Astrocyte of the cerebellum (primary cell): ENCODE measurements around the gene TMEM150A.

ENCODE experiments used
- DNase-seq: peaks from one replicate; pipeline ENCODE4 v3.0.0-alpha.2; 2011; ENCODE audit warnings: low read depth
- H3K4me3 ChIP-seq: 2 replicates; pipeline ENCODE4 v1.5.1; 2011; ENCODE audit warnings: mild to moderate bottlenecking, low read depth, low read length, moderate library complexity
- in situ Hi-C: cut with HindIII; loops from 2 replicates; pipeline ENCODE4 v1.10.0; 2017; ENCODE audit warnings: low sequenced_read_pairs
- TF ChIP-seq, protein P1 (sequence below): IDR thresholded peaks from 2 replicates; pipeline ENCODE4 v1.5.1; 2012; ENCODE audit warnings: low read length, low read depth, moderate library complexity, mild to moderate bottlenecking; ENCODE audit errors: missing control alignments

TMEM150A gene

DNA sequence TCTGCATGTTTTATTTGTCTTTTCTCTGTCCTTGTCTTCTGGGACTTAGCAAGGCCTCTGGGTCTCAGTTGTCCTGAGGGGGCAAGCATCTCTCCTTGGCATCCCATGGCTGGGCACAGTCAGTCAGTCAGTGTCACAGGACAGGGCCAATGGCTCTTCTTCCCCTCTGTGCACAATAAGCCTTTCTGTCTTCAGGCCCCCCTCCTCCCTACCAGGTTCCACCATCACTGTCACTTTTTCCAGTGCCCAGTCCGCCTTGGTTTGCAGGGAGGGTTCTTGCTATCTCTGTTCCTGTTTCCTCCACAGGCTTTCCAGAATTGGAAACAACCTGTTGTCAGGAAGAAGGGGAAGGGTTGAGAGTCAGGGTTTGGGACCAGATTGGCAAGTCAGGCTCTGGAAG lies 20.0 kb downstream of the TMEM150A start:
- in situ Hi-C loops = no loop called here
- TF ChIP-seq, protein P1, sequence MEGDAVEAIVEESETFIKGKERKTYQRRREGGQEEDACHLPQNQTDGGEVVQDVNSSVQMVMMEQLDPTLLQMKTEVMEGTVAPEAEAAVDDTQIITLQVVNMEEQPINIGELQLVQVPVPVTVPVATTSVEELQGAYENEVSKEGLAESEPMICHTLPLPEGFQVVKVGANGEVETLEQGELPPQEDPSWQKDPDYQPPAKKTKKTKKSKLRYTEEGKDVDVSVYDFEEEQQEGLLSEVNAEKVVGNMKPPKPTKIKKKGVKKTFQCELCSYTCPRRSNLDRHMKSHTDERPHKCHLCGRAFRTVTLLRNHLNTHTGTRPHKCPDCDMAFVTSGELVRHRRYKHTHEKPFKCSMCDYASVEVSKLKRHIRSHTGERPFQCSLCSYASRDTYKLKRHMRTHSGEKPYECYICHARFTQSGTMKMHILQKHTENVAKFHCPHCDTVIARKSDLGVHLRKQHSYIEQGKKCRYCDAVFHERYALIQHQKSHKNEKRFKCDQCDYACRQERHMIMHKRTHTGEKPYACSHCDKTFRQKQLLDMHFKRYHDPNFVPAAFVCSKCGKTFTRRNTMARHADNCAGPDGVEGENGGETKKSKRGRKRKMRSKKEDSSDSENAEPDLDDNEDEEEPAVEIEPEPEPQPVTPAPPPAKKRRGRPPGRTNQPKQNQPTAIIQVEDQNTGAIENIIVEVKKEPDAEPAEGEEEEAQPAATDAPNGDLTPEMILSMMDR = no peak
- no peak for DNase-seq
- no peak overlapping the region for H3K4me3 ChIP-seq

DNA sequence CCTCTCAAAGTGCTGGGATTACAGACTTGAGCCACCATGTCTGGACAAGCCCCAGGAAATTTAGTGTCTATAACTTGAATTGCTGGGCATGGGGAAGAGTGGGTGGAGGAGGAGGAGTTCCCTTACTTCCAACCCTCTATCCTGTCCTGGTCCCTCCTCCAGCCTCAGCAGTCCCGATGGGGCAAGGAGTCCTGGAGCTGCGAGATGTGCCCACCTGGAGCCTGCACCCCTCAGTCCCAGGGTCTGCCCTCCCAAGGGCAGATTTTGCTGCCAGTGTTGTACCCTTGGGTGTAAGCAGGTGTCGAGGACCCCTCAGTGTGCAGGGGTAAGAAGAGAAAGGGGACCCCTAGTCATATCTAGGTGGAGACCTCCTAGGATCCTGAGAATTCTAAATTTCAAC lies 22.3 kb downstream of the TMEM150A start:
- in situ Hi-C loops = no loop called here
- DNase-seq = no peak
- TF ChIP-seq, protein P1 = no peak
- H3K4me3 ChIP-seq = no peak overlapping the region

DNA sequence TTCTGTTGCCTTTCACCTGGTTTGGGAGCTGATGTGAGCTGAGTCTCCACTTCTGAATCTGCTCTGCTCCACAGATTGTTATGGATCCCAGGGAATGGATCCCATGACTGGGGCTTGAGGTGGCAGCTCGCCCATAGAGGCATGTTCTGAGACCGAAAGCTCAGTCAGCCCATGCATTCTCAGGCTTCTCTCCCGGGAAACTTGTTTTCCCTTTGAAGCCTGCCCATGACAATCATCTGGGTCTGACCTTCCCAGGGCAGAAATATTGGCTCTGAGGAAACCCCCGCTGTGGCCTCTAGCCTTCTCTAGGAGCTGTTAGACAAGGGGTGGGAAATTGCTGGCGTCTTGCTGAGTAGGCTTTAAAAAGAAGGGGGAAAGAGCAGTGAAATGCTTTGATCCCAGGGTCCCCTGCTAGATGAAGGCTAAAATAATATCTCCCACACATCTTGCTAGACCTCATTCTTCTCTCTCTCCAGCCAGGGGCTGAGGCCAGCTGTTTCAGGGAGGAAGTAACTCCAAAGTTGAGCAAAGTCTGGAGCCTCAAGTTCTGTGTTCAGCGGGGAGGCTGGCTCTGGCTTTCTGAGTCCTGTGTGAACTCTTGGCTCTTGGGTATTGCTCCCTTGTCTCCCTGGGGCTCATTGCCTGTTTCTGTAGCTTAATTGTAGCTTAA lies 23.1 kb downstream of the TMEM150A start:
- in situ Hi-C loops = no loop called here
- H3K4me3 ChIP-seq = no peak overlapping the region
- no peak for DNase-seq
- TF ChIP-seq, protein P1 = no peak

DNA sequence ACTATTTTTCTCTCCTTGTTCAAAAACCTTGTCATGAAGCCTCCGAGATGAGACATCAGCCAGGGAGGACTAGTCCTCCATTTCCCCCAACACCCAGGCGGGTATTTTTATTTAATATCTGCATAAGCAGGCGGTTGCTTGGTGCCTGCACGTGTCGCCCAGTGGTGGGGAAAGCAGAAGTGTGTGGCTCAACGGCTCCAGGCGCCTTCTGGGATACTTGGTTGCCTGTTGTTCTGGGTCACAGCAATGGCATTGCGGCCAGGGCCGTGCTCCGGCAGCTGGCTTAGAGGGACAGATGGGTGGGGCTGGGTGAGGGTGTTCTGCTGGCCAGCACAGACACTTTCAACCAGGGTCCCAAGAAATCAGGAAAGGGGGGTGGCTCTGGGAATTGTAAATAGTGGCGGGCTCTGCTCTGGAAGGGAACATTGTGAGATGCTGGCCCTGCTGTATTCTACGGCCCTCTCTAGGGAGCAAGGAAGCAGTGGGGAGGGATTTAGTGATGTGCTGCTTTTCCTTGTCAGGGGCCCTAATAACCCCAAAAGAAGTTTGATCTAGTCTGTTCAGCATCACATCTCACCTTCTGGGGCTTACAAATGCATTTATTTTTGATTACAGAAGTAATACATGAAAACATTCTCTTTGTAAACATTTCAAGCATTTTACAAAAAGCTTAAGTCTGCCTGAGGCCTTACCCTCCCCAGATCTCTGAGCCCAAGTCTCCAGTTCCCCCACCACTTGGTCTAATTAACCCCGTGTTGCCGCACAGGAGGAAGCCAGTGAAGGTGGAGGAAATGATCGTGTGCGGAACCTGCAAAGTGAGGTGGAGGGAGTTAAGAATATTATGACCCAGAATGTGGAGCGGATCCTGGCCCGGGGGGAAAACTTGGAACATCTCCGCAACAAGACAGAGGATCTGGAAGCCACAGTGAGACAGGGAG lies 24.0 kb downstream of the TMEM150A start:
- TF ChIP-seq, protein P1 = no peak
- no peak overlapping the region for H3K4me3 ChIP-seq
- in situ Hi-C loops = no loop called here
- DNase-seq = no peak

DNA sequence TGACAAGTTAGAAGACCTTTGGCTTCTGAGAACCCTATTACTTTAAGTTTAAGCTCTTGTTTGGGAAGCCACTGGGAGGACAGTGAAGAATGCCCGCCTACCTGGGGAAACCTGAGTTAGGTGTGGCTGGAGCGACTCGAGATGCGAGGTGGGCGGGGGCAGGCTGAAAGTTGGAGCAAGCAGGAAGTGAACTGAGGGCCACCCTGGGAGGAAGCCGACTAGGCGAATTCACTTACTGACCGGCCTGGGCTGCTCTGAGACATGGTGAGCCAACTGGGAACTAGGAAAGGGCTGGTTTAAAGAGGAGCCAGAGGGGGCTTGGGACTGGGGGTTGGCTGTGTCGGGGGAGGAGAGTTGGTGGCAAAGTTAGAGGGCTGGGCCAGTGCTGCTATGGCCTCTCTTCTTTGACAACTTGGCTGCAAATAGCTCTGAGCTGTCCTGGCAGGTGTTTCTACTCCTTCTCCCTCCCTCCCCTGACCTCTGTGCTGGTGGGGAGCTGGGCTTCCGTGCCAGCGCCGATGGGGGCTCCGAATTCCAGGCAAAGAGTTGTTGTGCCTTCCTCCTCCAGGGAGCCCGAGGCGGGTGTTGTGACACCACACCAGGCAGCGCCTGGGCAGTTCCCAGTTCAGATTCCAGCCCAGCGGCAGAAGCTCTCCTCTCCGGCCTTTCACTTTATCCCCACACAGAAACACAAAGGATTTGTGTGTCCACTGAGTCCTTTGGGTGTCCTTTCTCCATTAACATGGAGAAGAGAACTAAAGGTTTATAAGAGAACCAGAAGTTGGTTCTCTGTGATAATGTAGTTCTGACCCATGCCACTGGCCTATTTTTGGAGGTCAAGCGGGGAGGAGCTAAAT lies 24.9 kb downstream of the TMEM150A start, which contains the start of gene VAMP8:
Gene VAMP8, plus strand, starts transcription at position 201 of the 857 bp plus-strand sequence. Its CDS starts 61 bp downstream, at position 262.
- DNase-seq = no peak
- in situ Hi-C loops = no loop called here

DNA sequence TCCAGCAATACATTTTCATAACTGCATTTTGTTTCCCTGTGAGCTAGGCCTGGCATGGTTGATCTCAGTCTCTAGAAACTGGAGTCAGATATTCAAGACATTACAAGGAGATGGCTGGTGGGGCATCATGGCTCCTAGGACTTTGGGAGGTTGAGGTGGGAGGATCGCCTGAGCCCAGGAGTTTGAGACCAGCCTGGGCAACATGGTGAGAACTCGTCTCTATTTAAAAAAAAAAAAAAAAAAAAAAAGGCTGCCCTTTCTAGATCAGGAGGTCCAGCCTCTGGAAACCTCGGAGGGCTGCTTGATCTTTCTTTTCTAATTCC lies 25.5 kb downstream of the TMEM150A start:
- H3K4me3 ChIP-seq = no peak overlapping the region

More for the DNA sequence above, 24.9 kb downstream of the TMEM150A start, which contains the start of gene VAMP8:
- no peak within 1 kb of the TSS for H3K4me3 ChIP-seq
- TF ChIP-seq, protein P1 = no peak

More for the DNA sequence above, 25.5 kb downstream of the TMEM150A start:
- no peak for DNase-seq
- TF ChIP-seq, protein P1 = no peak
- in situ Hi-C loops = no loop called here
